Subcutaneous adipose tissue (tissue), 4 donors: ENCODE results near the gene RAE1. TPM values are rescaled to one million over a fixed set of nuclear protein-coding genes. Genes with fewer than 3 reads are reported as not detected.

ENCODE experiments used
- CTCF ChIP-seq: fragments of 450-650 bp; IDR thresholded peaks from one replicate; pipeline ENCODE4 v1.5.1; 2016; ENCODE audit warnings: low read depth, mild to moderate bottlenecking, control low read depth, antibody characterized with exemption, moderate library complexity
- total RNA-seq, 4 donors: library from RNA; depleted of rRNA; stranded (reverse); fragments of >200 nt; gene quantifications; one replicate each; pipeline ENCODE4 v1.1.0, GENCODE V29; 2016

Gene RAE1
- total RNA-seq, 4 donors from 2014 or later: 13.9 to 39.5 (median 16.4) TPM

GRCh38 chr20:57347393-57347792, 3.7 kb upstream of the RAE1 start:
- TF ChIP-seq CTCF: no peak

GRCh38 chr20:57350081-57350710, 859 bp upstream of the RAE1 start:
- no peak for TF ChIP-seq CTCF

GRCh38 chr20:57352305-57352704, 1.2 kb downstream of the RAE1 start:
- no peak for TF ChIP-seq CTCF

- TF ChIP-seq CTCF: no peak
These were observed 2.3 kb downstream of the RAE1 start for GRCh38 chr20:57353351-57353750.

GRCh38 chr20:57361517-57361916, 10.5 kb downstream of the RAE1 start:
- no peak for TF ChIP-seq CTCF

- no peak for TF ChIP-seq CTCF
These were observed 13.4 kb downstream of the RAE1 start for GRCh38 chr20:57364451-57364850.

GRCh38 chr20:57369596-57369995, 18.5 kb downstream of the RAE1 start:
- TF ChIP-seq CTCF: no peak
